HG02763 (cell line): ENCODE results near the gene TAPBPL.
A peak's percentile ranks its signal among the peaks of the same experiment; 100 is the strongest.
"Not testable (repeated sequence)": the region's sequence is repeated elsewhere in the genome, so short reads cannot be mapped to it uniquely, and the experiment has no call there.

Experiments
- ATAC-seq: cut with Tn5 transposase; IDR thresholded peaks from one replicate; pipeline ENCODE4 v1.9.1; 2021; ENCODE audit warnings: mild to moderate bottlenecking, moderate library complexity; ENCODE audit not compliant: unreplicated experiment

TAPBPL gene

DNA sequence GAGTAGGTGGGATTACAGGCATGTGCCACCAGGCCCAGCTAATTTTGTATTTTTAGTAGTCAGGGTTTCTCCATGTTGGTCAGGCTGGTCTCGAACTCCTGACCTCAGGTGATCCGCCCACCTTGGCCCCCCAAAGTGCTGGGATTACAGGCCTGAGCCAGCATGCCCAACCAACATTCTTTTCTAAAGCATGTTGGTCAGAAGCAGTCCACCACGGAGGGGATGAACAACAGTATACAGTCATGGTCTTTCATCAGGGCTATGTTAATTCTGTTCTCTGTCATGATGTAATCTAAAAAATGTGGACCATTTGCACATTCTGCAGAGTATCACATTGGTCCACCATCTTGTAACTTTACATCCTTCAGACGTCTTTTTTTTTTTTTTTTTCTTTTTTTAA is 37.6 kb downstream of the TAPBPL start:
- no peak for ATAC-seq

DNA sequence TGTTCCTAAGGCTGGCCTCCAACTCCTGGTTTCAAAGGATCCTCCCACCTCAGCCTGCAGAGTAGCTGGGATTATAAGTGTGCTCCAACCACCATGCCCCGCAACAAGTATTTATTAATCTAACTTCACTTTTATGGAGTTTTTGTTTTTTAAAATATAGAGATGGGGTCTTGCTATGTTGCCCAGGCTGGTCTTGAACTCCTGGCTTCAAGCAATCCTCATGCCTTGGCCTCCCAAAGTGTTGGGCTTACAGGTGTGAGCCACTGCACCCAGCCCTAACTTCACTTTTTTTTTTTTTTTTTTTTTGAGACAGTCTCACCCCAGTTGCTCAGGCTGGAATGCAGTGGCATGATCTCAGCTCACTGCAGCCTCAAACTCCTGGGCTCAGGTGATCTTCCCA is 38.8 kb downstream of the TAPBPL start:
- not testable (repeated sequence) for ATAC-seq

DNA sequence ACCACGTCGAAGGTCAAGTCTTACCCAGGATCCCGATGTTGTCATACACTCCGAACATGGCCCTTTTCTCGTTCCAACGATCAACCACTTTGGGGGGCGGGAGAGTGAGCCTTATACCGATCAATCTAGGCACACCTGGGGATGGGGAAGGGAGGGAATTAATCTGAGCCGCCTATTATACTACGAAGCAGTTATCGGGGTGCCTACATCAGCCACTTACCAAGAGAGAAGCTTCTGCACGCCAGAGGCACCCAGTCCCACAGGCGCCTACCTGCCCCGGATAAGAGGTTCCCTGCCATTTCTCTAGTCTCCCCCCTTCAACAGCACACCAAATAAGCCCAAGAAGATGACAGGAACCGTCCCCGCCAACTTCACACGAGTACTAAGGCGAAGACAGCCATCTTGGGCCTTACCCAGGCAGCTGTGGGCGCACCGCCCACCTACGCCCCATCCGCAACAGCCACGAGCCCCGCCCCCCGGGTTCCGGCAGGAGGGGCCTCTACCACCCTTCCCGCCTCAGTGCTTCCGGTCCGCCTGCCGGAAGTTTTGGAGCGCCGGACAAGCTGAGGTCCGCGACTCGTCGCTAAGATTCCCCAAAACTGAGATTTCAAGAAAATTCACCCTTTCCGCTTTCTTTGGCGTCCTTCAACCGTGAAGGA is 41.1 kb downstream of the TAPBPL start, which contains the start of gene MRPL51:
Gene MRPL51 (minus strand): TSS at position 425 of the 659 bp plus-strand sequence. CDS start 126 bp downstream, at position 299.
- peak; percentile 79 for ATAC-seq

GRCh38 chr12:6493497-6494257 is 41.8 kb downstream of the TAPBPL start, which contains the start of gene NCAPD2:
TSS of gene NCAPD2 (plus strand) at chr12:6494102. CDS start at chr12:6495099, 997 bp downstream.
- peak; percentile 86 for ATAC-seq

DNA sequence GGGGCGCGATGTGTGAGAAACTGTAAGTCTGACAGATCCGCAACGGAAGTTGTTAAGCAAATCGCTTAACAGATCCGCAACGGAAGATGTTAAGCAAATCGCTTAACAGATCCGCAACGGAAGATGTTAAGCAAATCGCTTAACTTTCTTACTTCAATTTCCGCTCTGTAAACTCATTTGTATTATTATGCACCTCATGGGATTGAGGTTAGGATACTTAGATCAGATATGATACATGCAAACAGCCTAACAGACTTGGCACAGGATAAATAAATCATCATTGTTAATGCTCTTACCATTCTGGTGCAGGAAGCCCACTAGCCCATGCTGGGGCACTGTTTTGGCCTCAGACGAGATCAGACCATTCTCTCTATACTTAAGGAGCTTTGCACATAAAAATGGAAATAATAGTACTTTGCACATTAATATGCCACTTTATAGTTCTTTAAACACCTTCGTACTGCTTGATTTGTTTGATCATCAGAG is 42.5 kb downstream of the TAPBPL start:
- ATAC-seq, result no peak

DNA sequence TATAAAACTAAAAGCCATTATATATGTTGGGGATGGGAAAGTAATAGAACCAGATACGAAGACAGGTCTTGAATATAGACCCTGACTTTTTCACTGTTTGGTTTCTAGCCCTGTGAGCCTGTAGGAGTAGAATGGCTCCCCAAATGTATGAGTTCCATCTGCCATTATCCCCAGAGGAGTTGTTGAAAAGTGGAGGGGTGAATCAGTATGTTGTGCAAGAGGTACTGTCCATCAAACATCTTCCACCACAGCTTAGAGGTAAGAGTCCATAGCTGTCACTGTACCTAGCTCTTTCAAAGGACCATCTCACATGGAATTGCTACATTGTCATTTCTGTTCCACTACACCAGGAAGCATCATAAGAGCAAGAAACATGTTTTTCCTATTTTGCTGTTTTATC is 43.1 kb downstream of the TAPBPL start:
- no peak for ATAC-seq

- not testable (repeated sequence) for ATAC-seq
Observed at GRCh38 chr12:6497291-6497690, 45.4 kb downstream of the TAPBPL start.

DNA sequence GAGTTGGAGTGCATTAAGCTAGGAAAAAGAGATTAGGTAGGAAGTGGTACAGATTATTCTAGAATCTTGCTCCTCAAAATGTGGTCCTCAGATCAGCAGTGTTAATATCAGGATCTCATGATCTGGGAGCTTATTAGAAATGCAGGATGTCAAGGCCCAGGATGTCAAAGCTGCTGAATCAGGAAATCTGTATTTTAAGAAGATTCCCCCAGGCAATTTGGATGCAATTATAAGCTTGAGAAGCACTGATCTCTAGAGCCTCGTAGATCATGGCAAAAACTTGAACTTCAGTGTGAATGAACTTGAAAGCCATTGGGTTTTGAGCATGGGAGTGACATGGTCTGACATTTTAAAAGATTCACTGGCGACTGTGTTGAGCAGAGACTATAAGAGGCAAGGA is 48.6 kb downstream of the TAPBPL start:
- ATAC-seq, result no peak

- no peak for ATAC-seq
Observed at GRCh38 chr12:6507102-6507998, 55.5 kb downstream of the TAPBPL start.

DNA sequence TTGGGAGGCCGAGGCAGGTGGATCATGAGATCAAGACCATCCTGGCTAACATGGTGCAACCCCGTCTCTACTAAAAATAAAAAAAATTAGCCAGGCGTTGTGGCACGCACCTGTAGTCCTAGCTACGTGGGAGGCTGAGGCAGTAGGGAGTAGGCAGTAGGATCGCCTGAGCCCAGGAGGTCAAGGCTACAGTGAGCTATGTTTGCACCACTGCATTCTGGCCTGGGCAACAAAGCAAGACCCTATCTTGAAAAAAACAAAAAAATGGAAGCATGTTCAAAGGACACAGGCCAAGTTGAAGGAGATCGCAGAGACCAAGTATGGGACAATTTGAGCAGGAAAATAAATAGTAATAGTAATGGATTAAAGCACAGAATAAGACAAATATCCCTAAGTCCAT is 56.2 kb downstream of the TAPBPL start:
- no peak for ATAC-seq
